GM21526 (cell line): Measurements from ENCODE around the gene CNTRL.
"Not testable (repeated sequence)": the region's sequence is repeated elsewhere in the genome, so short reads cannot be mapped to it uniquely, and the experiment has no call there.

ENCODE experiments used
- ATAC-seq: cut with Tn5 transposase; IDR thresholded peaks from one replicate; pipeline ENCODE4 v1.9.1; 2021; ENCODE audit warnings: moderate library complexity; ENCODE audit not compliant: unreplicated experiment, low FRiP score

Gene CNTRL

DNA sequence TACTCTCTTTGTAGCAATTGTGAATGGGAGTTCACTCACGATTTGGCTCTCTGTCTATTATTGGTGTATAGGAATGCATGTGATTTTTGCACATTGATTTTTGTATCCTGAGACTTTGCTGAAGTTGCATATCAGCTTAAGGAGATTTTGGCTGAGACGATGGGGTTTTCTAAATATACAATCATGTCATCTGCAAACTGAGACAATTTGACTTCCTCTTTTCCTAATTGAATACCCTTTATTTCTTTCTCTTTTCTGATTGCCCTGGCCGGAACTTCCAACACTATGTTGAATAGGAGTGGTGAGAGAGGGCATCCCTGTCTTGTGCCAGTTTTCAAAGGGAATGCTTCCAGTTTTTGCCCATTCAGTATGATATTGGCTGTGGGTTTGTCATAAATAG is 54.6 kb downstream of the CNTRL start:
- ATAC-seq = not testable (repeated sequence)

DNA sequence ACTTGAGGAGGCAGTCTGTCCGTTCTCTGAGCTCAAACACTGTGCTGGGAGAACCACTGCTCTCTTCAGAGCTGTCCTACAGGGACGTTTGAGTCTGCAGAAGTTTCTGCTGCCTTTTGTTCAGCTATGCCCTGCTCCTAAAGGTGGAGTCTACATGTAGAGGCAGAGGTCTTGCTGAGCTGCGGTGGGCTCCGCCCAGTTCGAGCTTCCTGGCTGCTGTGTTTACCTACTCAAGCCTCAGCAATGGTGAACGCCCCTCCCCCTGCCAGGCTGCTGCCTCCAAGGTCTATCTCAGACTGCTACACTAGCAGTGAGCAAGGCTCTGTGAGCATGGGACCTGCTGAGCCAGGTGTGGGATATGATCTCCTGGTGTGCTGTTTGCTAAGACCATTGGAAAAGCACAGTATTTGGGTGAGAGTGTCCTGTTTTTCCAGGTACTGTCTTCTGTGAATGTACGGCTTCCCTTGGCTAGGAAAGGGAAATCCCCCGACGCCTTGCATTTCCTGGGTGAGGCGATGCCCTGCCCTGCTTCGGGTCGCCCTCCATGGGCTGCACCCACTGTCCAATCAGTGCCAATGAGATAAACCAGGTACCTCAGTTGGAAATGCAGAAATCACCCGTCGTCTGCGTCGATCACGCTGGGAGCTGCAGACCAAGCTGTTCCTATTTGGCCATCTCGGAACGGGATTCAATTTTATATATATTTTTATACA is 58.5 kb downstream of the CNTRL start:
- ATAC-seq = no peak

DNA sequence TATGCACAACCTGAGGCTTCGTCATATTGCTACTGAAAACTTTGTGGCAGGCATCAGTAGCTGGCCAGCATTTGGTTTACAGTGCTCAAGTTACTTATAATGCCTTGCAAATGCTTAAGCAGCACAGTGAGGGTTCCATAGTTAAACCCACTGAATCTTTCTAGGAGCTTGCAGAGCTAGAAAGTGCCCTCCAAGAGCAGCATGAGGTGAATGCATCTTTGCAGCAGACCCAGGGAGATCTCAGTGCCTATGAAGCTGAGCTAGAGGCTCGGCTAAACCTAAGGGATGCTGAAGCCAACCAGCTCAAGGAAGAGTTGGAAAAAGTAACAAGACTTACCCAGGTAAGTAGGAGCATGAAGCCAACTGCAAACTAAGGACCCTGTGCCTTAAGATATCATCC is 60.9 kb downstream of the CNTRL start:
- no peak for ATAC-seq

DNA sequence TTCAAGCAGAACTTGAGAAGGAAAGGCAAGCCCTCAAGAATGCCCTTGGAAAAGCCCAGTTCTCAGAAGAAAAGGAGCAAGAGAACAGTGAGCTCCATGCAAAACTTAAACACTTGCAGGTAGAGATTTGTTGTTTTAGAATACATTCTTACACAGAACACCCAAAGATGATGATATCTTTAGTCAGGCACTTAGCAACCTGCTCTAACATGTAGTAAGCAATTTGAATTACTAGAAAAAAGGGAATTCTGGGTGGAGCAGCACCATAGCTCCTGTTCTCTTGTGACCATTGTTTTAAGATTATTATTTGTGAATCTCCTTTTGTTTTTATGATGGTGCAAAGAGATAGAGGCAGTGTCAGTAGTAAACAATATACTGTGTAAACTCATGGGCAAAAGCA is 63.8 kb downstream of the CNTRL start:
- ATAC-seq = no peak

DNA sequence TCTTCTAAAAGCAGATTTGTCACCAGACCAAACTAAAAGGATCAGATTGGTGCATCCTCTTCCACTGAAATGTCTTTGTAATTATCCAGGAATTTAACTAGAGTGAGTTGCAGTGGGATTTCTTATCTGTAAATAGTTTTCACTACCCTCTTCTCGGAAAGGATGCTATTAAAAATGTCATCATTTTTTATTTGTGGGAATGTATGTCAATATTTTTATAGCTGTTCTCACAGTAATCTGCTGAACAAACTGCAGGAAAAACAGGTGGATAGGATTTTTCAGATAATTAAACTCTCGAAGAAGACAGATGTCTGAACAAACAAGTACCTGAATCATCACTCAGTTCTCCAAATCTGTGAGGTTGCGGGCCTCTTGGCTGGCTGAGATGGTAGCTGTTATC is 64.2 kb downstream of the CNTRL start:
- no peak for ATAC-seq

DNA sequence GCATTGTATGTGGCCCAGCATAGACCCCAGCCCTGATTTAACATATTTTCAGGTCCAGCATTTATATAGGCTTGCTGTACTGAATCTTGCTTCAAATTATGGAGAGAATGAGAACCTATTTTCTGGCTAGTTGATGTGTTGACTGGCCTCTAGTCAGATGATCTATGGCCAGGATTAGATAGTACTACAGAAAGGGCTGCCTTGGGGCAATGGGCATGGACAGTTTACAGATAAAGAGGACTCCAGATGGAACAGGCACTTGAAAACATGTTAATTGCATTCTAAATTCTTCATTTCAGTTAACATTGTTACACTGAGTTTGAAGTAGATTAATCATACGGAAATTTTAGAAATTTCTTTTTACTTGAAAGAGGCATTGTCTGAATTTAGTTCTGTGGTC is 65.4 kb downstream of the CNTRL start:
- no peak for ATAC-seq

DNA sequence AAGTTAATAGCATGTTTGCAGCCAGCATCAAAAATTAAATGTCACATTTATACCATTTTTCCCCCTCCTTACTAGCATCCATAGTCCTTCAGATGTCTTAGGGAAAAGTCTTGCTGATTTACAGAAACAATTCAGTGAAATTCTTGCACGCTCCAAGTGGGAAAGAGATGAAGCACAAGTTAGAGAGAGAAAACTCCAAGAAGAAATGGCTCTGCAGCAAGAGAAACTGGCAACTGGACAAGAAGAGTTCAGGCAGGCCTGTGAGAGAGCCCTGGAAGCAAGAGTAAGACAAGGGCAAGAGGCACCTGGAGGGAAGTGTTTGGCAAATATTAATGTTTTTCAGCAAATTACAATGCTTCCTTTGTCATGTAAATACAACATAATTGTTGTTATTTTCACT is 66.6 kb downstream of the CNTRL start:
- ATAC-seq = no peak

DNA sequence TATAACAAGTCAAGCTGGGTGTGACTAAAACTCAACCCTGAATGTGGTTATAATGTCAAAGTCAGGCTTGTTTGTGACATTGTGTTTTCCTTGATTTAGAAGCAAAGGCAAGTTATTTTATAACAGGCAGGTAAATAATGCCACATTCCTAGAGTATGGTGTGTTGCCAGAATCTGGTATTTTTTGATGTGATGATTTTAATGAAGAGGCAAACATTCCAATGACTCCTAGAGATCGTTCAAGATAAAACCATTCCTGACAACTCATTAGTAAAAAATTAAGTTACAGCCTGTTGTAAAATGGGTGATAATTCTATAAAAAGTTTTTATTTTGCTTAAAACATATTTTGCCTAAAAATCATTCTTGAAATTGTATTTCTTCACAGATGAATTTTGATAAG is 67.0 kb downstream of the CNTRL start:
- no peak for ATAC-seq

DNA sequence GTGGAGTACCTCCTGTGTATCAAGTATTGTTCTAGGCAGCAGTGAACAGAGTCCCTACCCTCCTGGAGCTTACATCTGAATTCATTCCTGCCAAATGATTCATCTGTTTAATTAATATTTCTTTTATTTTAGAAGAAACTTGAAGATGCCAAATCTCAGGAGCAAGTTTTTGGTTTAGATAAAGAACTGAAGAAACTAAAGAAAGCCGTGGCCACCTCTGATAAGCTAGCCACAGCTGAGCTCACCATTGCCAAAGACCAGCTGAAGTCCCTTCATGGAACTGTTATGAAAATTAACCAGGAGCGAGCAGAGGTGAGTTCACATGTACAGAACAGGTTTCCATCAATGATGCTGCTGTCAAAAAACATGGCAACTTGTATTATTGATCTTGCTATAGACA is 69.0 kb downstream of the CNTRL start:
- no peak for ATAC-seq

DNA sequence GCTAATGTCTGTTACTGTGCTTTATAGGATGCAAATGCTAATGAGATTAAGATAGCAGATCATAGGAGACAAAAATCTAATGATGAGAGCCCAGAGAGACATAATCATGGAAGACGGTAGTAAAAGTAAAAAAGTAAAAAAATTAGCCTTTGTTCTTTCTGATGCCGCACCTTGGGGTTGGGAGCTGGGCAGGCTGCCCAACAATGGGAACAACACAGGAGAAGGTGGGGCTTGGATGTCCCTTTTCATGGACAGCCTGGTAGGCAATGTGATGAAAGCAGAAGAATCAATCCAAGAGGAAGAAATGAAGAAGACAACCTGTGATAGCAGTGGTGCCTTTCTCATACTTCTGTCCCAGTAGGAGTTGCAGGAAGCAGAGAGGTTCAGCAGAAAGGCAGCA is 69.7 kb downstream of the CNTRL start:
- no peak for ATAC-seq

DNA sequence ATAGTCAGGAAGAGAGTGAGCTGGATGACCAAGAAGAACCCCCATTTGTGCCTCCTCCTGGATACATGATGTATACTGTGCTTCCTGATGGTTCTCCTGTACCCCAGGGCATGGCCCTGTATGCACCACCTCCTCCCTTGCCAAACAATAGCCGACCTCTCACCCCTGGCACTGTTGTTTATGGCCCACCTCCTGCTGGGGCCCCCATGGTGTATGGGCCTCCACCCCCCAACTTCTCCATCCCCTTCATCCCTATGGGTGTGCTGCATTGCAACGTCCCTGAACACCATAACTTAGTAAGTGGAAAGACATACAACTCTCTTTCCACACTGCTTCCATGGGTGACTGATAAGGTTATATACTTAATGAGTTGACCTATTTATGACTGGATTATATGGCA is 75.4 kb downstream of the CNTRL start:
- no peak for ATAC-seq

DNA sequence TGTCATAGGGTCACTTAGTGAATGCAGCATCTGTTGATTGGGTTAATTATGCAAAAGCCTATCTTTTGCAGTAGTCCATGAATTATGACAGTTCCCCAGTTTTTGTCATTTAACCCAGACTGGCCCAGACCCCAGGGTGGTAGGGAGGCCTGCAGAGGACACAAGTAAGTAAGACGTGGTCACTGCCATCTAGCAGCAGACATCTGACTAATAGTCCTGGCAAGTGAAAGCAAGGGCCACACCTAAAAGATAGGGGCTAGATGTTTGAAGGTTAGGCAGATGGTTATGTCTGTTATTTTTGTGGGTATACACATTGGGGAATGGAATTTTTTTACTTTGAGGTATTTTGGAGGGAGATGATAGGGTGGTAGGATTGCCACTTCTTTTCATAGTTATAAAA is 78.9 kb downstream of the CNTRL start:
- ATAC-seq = no peak

DNA sequence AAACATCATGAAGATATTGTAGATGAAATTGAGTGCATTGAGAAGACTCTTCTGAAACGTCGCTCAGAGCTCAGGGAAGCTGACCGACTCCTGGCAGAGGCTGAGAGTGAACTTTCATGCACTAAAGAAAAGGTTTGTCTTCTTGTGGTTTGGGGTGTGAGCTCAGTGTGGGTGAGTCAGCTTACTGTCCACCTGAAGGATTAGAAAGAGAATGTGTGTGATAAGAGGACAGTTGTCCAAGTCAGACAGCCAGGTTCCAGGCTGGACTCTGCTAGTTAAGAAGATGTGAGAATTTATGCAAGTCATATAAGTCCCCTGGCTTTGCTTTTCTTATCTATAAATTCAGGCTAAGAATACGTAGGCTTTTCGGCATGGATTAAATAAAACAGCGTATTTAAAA is 80.0 kb downstream of the CNTRL start:
- ATAC-seq = no peak

DNA sequence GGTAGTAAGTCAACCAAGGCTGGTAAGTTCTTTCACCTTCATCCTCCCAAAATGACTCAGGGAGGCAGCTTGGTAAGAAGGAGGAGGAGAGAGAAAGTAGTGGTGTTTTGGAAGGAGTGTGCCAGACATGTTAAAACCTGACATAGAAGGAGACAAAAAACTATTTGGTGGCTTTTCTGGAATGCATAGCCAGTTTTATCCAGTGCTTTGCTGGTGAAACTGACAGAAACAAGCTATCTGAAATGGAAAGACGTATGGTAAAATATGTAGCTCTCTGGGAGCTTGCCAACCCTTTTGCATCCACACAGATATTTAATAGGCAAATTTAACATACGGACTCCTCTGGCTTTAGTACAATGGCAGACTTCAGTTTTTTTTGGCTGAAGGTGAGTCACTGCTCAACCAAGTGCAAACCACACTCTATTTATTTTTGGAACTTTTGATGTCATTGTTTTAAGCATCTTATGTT is 81.5 kb downstream of the CNTRL start:
- ATAC-seq = peak; percentile 66

DNA sequence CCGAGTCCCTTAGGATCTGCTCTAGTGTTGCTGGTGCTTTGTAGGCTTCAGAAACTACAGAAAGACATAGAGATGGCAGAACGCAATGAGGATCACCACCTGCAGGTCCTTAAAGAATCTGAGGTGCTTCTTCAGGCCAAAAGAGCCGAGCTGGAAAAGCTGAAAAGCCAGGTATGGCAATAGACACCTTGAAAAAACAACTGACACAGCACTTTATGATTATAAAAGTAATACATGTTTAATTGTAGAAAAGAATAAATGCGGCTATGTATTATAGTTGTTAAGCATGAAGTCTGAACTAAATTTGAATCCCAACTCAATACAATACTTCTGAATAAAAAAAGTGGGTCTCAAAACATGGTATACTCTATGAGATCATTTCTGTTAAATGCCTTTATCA is 83.2 kb downstream of the CNTRL start:
- no peak for ATAC-seq

DNA sequence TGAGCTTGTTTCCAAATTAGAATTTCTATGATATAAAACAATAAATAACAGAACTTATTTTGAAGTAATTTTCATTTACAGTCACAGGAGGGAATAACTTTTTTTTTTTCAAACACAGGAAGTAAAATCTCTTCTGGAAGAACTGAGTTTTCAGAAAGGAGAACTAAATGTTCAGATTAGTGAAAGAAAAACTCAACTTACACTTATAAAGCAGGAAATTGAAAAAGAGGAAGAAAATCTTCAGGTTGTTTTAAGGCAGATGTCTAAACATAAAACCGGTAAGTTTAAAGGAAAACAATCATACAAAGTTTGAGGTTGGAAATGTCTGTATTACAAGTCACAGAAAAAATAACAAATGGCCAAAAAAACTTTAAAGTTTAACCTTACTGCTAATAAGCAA is 85.3 kb downstream of the CNTRL start:
- ATAC-seq = no peak

DNA sequence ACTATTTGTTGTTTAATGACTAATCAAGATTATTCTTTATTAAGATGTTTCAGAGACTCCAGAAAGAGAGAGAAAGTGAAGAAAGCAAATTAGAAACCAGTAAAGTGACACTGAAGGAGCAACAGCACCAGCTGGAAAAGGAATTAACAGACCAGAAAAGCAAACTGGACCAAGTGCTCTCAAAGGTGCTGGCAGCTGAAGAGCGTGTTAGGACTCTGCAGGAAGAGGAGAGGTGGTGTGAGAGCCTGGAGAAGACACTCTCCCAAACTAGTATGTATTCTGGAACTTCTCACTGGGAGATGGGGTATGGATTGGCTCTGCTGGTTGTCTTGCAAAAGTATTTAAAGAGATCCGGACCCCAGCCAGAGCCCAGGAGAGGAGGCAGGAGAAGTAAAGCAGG is 93.3 kb downstream of the CNTRL start:
- ATAC-seq = no peak

DNA sequence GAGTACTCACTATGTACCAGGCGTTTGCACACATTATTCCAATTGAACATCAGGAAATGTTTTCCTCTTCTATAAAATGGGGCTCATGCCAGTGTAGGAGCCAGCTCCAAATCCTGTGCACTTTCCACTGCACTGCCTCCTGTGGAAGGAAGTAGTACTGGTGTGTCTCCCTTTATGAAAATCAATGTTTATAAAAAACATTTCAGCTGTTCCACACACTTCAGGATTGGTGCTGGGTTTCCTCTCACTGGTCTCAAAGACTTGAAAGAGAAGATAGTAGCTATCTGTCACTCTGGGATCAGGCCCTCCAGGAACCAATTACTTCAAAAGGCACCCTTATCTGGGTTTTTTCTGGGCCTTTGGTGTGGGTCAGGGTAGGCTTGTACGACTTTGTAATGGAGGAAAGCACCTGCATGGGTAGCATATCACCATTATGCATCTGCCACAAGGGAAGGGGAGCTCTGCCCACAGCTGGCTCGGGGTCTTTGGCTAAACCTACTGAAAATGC is 94.4 kb downstream of the CNTRL start:
- ATAC-seq = no peak

DNA sequence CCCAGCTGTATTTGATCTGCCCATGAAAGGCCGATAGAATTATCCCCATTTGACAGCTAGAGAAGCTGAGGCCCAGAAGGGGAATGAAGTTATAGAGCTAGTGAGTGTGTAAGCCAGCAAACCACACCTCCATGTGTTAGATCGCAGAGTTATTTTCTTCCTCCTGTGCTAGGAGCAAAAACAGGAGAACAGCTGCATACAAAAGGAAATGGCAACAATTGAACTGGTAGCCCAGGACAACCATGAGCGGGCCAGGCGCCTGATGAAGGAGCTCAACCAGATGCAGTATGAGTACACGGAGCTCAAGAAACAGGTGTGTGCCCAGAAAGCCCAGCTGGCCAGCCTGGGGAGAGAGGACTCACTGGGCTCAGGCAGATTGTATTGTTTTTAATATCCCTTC is 96.5 kb downstream of the CNTRL start:
- ATAC-seq = no peak

DNA sequence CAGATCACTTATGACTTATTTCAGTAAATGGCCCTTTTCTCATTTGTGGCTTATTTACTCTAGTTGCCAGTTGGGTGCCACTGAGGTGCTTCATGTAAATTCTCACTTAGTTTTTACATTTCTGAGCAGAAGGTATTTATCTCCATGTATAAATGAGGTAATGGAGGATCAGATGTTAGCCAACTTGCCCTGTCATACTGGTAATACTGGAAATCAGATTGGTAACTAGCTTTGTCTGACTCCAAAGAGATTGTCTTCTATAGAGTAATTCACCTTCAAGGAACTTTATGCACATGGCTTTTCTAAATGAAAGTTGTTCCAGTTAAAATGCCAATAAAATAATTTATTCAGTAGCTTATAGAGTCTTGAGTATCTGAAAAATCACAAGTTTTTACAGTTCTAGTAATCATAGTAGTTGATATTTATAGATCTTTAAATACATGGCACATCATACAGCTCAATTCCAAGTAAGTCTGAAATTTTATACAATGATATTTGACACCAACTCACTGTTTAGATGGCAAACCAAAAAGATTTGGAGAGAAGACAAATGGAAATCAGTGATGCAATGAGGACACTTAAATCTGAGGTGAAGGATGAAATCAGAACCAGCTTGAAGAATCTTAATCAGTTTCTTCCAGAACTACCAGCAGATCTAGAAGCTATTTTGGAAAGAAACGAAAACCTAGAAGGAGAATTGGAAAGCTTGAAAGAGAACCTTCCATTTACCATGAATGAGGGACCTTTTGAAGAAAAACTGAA is 98.2 kb downstream of the CNTRL start:
- no peak for ATAC-seq

DNA sequence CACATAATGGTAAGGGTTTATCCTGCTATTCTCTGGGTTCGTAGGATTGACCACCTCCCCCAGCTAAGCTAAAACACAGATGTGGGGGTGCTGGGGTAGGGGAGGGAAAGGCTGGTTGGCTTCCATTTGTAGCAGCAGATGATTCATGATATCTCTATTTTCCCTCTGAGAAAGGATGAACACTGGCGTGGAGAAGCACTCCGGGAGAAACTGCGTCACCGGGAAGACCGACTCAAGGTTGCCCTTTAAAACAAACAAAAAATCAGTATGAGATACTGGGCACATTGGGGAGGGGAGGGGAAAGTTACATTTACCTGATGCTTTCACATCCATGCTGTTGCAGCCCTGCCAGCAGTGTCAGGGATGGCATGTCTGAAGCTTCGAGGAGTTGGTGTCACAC is 98.7 kb downstream of the CNTRL start:
- no peak for ATAC-seq
